ENCODE data around the gene SNRPB. TPM values are rescaled to one million over a fixed set of nuclear protein-coding genes. Genes with fewer than 3 reads are reported as not detected.

The SNRPB gene
- 99.8 and 135 TPM in 2 replicates for total RNA-seq

GRCh38 chr20:2470423-2471193 is at the start of gene SNRPB:
Gene SNRPB (minus strand): TSS chr20:2470789. CDS start chr20:2470690, 99 bp downstream.

GRCh38 chr20:2508631-2509467 is 38.3 kb upstream of the SNRPB start, which contains the start of gene ZNF343:
Gene ZNF343 (minus strand): TSS chr20:2508915. CDS start chr20:2493895, 15,020 bp downstream.

Other genes starting within 250 kb of the SNRPB start
- not detected in 2 replicates for gene TGM3, start 174.8 kb downstream of the SNRPB start, total RNA-seq
- gene TGM6, start 89.9 kb downstream of the SNRPB start, total RNA-seq: not detected in 2 replicates
- gene ZNF343, start 38.1 kb upstream of the SNRPB start, total RNA-seq: 10.7 and 14.3 TPM in 2 replicates
- gene TMC2, start 65.8 kb upstream of the SNRPB start, total RNA-seq: not detected in 2 replicates
- gene NOP56, start 181.8 kb upstream of the SNRPB start, total RNA-seq: 119 and 127 TPM in 2 replicates
- gene IDH3B, start 193.4 kb upstream of the SNRPB start, total RNA-seq: 62.1 and 66.0 TPM in 2 replicates
- gene EBF4, start 222.0 kb upstream of the SNRPB start, total RNA-seq: 1.8 and 1.9 TPM in 2 replicates